GM21786 (cell line): Measurements from ENCODE around the gene DHRSX.
"Not testable (repeated sequence)": the region's sequence is repeated elsewhere in the genome, so short reads cannot be mapped to it uniquely, and the experiment has no call there.

Source experiments
- ATAC-seq: cut with Tn5 transposase; IDR thresholded peaks from one replicate; pipeline ENCODE4 v1.9.1; 2021; ENCODE audit not compliant: unreplicated experiment

DHRSX gene

GRCh38 chrX:2266445-2267349 is 234.1 kb downstream of the DHRSX start:
- ATAC-seq: no peak

- not testable (repeated sequence) for ATAC-seq
Measured at GRCh38 chrX:2265658-2266444, 234.9 kb downstream of the DHRSX start.

GRCh38 chrX:2264179-2265030 is 236.4 kb downstream of the DHRSX start:
- ATAC-seq: no peak

- no peak for ATAC-seq
Measured at GRCh38 chrX:2263203-2263602, 237.6 kb downstream of the DHRSX start.

GRCh38 chrX:2262668-2263055 is 238.1 kb downstream of the DHRSX start:
- ATAC-seq: no peak

- no peak for ATAC-seq
Measured at GRCh38 chrX:2261831-2262667, 238.7 kb downstream of the DHRSX start.

- ATAC-seq: no peak
Measured at GRCh38 chrX:2252331-2253065, 248.3 kb downstream of the DHRSX start.

- ATAC-seq: no peak
Measured at GRCh38 chrX:2251211-2251610, 249.6 kb downstream of the DHRSX start.

GRCh38 chrX:2243913-2244460 is 256.8 kb downstream of the DHRSX start:
- ATAC-seq: no peak

GRCh38 chrX:2242980-2243379 is 257.8 kb downstream of the DHRSX start:
- no peak for ATAC-seq

GRCh38 chrX:2242326-2242725 is 258.4 kb downstream of the DHRSX start:
- no peak for ATAC-seq

- not testable (repeated sequence) for ATAC-seq
Measured at GRCh38 chrX:2241496-2241895, 259.3 kb downstream of the DHRSX start.

- ATAC-seq: not testable (repeated sequence)
Measured at GRCh38 chrX:2240761-2241160, 260.0 kb downstream of the DHRSX start.

- no peak for ATAC-seq
Measured at GRCh38 chrX:2237976-2238375, 262.8 kb downstream of the DHRSX start.

GRCh38 chrX:2231570-2232192 is 269.1 kb downstream of the DHRSX start:
- no peak for ATAC-seq

- no peak for ATAC-seq
Measured at GRCh38 chrX:2230457-2230856, 270.3 kb downstream of the DHRSX start.

- no peak for ATAC-seq
Measured at GRCh38 chrX:2228536-2228935, 272.2 kb downstream of the DHRSX start.

GRCh38 chrX:2226906-2227656 is 273.7 kb downstream of the DHRSX start:
- ATAC-seq: no peak
